Right renal cortex interstitium (tissue), 3 donors: ENCODE data around the gene PRKCA. TPM values are rescaled to one million over a fixed set of nuclear protein-coding genes. Genes with fewer than 3 reads are reported as not detected.
"Not testable (repeated sequence)": the region's sequence is repeated elsewhere in the genome, so short reads cannot be mapped to it uniquely, and the experiment has no call there.

Source experiments
- DNase-seq, 3 donors: peaks; one replicate each; pipeline ENCODE4 v3.0.0-alpha.2; 2013; ENCODE audit warnings: low read depth in 3 of 3, low spot score in 2 of 3
- polyA plus RNA-seq, 3 donors: library from polyadenylated mRNA; unstranded; fragments of 120-200 nt; gene quantifications; one replicate each; pipeline ENCODE4 v1.2.1, GENCODE V29; 2013; ENCODE audit not compliant: insufficient read length in 3 of 3

Gene PRKCA
- 10 to 100 TPM; 22.8 to 24.1 (median 23.8) TPM for polyA plus RNA-seq

DNA sequence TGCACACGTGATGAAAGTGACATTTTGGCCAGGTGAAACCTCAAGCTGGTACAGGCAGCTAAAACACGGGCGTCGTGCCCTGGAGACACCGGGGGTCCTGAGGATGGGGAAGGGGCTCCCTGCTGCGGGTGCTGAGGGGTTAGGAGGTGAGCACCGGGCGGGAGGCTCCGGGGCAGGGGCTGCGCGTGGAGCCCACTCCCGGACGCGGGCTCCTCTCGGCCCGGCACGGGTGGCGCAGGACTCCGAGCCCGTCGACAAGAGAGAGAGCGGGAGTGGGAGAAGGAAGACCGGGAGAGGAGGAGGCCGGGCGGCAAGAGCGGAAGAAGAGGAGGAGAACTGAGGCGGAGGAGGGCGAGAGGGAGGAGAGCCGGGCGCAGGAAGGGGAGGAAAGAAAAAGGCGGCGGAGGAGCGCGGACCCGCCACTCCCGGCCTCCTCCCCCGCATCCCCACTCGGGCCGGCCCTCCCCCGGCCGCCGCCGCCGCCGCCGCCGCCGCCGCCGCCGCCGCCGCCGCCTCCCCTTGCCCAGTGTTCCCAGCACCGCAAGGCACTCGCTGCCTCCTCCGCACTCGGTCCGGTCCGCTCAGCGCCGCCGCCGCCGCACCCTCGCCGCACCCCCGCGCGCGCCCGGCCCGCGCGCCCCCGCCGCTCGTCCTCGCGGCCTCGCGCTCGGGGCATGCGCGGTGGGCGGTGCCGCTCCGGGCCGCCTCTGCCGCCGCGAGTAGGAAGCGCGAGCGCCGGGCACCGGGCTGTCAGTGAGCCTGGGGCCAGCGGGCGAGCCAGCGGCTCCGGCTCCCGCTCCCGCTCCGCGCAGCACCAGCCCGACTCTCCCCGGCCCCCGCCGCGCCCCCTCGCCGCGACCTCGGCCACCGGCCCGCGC is at the start of gene PRKCA:
TSS of gene PRKCA (plus strand) at position 750 of the 878 bp plus-strand sequence.
- DNase-seq: no peak

DNA sequence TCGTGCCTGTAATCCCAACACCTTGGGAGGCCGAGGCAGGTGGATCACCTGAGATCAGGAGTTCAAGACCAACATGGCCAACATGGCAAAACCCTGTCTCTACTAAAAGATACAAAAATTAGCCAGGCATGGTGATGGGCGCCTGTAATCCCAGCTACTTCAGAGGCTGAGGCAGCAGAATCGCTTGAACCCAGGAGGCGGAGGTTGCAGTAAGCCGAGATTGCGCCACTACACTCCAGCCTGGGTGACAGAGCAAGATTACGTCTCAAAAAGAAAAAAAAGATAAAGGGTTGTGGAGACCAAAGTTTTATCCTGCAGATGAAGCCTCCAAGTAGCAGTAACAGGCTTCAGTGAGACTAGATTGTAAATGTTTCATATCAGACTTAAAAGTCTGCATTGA is 49.0 kb upstream of the PRKCA start:
- DNase-seq: not testable (repeated sequence)

DNA sequence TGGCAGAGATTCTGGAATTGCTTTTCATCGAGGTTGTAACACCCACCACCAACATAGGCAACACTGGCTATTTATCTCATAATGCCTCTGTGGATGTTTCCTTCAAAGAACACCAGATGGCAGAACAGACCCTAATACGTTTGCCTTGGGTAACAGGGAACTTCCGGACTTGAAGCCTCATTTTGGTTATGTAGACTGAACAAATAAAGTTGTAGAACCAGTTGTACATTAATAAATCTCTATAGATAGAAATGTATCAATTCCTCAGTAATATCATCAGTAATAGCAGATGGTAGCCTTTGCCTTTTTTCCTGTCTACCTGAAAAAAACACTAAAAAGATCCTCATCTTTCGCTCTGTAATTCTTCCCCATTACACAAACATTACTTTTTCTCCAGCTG is 47.3 kb upstream of the PRKCA start:
- DNase-seq: peak; percentile 57 to 66 (median 57)

DNA sequence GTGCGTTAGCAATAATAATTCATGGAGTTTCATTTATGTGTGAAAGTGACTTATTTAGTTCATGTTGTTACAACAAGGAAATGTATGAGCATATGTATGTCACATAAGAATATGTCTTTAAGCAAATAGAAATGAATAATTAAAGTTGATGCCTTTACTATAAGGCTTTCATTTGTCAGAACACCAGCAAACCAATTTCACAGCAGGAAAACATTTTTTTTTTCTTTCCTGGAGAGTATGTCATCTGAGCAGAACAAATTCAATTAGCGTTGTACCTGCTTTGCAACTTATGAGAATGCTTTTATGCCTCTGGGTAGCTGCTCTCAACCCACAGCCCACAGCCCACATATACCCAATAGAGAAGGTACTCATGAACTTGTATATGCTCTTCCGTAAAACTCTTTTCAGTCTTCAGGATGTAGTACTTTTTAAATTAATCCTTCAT is 46.9 kb upstream of the PRKCA start:
- no peak for DNase-seq

DNA sequence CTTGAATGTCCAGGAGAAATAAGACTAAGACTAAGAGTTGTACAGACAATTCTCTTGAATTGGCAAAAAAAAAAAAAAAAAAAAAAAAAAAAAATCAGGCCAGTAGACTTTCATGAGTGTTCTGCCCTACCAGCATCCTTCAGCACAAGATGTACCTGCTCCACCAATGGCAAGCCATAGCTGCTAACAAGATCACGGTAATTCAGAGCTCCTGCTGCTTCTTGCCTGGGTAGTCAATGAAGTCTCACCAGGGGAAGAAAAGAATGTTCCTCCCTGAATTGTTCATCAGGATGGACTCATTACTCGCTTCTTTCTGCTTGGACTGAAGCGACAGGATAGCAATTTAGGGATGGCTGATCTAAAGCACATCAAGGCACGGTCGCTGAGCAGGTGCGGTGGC is 42.1 kb upstream of the PRKCA start:
- DNase-seq: no peak

DNA sequence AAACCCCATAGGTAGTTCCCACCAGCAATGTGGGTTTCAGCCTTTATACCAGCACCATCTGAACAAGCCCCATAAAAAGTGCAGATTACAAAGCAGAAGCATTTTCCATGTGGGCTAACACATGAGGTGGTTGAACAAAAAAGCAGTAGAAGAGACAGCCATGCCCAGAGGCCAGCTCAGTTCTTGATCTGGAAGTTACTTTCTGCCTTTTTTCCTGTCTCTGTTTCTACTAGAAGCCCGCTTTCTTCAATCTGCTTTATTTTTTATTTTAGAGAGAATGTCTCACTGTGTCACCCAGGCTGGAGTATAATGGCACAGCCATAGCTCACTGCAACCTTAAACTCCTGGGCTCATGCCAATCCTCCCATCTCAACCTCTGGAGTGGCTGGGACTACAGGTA is 41.7 kb upstream of the PRKCA start:
- no peak for DNase-seq

DNA sequence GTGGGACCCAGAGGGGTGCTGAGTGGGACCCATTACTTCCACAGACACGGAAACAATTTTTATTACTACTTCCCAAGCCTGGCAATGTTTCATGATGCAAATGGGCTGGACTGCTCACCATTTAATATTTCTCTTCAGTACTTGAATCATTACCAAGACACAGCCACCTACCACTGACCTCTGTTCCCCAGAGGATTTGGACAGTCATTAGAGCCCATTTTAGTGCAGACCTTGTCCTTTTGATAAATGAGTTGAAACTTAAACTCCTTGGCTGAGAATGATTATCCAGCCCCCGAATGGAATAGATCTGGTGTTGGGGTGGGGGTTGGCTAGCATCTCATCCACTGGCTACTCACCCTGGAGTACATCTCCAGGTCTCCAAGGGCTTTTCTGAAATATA is 39.6 kb upstream of the PRKCA start:
- no peak for DNase-seq

DNA sequence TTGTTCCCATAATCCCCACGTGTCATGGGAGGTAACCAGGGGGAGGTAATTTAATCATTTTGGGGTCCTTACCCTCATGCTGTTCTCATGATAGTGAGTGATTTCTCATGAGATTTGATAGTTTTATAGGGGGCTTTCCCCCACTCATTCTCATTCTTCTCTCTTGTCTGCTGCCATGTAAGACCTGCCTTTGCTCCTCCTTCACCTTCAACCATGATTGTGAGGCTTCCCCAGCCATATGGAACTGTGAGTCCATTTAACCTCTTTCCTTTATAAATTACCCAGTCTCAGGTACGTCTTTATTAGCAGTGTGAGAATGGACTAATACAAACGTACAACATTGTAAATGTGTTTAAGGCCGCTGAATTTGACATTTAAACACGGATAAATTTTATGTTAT is 37.7 kb upstream of the PRKCA start:
- DNase-seq: no peak

DNA sequence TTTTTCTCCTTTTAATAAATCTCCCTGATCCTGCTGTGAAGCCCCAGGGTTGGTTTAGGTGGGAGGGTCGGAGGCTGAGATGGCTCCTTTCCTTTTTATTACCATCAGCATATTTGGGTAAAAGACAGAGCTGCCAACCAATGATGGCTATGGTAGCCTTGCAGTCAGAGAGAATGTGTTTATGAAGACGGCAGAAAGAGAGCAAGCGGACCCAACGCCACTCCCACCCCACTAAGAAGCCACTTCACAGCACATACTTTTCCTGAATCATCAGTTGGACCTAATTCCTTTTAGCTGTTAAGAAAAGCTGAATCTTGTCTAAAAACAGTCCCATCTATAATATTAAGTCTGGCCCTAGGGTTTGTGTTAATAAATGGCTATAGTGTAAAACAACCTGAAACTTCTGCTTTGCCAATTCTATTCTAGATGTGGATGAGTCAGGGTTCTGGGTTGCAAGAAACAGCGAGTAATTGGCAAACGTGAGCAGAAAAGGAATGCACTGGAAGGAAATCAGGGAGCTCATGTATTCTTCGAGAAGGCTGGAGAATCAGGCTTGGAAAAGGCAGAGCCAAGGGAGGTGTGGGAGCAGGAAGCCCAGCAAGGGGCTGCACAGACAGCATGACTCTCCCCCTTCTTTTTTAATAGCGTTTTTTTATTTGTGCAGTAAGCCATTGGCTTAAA is 34.0 kb upstream of the PRKCA start:
- DNase-seq: no peak

DNA sequence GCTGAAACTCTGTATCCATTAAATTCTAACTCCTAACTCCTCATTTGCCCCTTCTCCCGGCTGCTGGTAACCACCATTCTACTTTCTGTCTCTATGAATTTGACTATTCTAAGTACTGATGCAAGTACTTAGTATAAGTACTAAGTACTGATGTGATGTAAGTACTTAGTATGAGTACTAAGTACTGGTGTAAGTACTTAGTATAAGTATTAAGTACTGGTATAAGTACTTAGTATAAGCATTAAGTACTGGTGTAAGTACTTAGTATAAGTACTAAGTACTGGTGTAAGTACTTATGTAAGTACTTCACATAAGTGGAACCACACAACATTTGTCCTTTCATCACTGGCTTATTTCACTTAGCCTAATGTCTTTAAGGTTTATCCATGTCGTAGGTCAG is 32.3 kb upstream of the PRKCA start:
- no peak for DNase-seq

DNA sequence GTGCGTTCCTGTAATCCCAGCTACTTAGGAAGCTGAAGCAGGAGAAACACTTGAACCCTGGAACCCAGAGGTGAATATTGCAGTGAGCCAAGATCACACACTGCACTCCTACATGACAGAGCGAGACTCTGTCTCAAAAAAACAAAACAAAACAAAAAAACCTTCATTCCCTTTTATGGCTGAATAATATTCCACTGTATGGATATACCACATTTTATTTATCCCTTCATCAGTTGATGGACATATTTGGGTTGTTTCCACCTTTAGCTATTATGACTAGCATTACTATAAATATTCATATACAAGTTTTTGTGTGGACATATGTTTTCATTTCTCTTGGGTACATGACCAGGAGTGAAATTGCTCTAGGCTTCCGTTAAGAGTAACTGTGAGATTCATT is 30.9 kb upstream of the PRKCA start:
- DNase-seq: no peak

DNA sequence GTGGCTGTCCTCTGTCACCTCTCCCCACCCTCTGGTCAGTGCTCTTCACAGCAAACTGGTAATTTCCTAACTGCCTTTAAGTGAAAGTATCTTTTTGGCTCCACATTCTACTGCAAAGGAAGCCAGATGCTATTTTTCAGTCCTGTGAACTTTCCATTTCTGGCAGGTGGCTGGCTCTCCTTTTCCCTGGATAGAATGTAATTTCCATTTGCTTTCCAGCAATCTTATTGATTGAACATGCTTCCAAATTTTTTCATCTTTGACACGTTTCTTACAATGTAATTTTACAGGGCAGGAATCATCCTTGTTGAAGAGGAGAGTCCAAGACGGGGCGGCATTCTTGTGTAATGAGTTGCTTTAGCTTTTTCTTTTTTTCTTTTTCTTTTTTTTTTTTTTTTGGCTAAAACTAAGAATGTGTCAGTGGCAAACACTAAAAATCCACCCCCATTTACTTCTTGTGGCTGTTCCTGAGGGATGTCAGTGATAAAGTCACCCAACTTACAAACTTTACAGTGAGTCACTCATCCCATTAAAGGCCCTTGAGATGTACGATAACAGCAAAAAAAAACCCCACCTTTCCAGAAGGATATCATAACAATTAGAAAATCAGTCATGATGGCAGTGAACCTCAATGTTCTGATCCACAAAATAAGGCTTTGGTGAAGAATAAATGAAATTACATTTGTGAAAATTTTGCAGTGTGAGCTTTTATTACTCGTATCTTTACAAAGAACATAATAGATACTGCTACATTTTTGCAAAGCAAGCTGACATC is 29.4 kb upstream of the PRKCA start:
- DNase-seq: no peak

DNA sequence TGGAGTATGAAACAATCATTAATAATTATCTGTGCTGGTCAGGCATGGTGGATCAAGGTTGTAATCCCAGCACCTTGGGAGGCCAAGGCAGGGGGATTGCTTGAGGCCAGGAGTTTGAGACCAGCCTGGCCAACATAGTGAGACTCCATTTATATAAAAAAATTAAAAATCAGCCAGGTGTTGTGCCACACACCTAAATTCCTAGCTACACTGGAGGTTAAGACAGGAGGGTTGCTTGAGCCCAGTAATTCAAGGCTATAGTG is 28.9 kb upstream of the PRKCA start:
- DNase-seq: no peak

DNA sequence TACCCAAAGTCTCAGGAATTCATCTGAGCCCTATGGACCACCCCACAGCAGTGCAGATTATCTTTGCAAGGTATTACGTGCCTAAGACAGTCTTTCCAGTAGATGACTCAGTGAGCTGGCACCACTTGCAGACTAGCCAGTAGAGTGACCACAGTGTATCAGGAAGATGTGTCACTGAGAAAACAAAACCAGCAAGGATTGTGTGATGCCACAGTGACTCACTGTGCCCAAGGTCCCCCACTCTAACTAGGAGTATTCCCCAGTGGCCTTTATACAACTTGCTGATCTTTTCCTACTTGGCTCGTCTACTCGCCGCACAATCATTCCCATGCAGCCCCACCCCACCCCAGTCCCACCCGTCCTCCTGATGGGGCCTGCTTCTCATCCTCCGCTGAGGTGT is 26.8 kb upstream of the PRKCA start:
- no peak for DNase-seq

DNA sequence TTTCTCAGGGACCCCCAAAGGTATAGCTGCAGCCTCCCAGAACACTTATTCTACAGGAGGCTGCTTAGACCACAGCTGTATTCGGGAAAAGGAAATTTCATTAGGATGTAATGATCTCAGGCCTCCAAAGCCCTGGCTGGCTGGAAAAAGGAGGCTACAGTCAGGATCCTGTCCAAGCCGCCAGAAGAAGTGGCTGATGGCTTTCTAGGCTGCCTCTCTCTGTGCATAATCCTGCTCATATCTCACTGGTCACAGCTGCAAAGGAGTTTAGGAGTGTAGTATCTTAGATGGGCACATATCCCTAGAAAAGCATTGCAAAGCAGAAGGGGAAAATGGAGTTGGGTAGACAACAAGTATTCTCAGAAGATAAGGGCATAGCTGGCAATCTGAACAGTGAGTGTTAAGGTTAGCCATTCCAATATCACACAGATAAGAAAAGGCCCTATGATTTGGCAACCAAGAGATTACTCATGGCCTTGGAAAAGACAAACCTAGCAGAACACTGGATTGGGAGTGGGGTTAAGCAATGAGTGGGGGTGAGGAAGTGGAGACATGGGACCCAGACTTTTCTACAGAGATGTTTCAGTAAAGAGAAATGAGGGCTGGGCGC is 26.0 kb upstream of the PRKCA start:
- DNase-seq: no peak

DNA sequence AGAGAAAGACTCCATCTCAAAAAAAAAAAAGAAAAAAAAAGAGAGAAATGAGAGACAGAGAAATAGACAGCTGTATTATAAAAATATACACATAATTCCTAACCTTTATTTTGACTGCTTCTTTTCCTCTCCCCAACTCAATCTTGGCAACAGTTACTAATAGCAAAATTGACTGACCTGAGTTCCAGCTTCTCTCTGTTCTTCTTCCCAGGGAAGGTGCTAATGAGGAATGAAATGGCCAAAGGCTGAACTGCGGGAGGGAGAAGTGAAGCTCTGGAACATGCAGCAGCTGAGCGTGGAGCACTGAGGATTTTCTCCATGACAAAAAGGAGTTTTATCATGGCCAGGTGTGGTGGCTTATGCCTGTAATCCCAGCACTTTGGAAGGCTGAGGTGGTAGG is 25.2 kb upstream of the PRKCA start:
- DNase-seq: no peak

DNA sequence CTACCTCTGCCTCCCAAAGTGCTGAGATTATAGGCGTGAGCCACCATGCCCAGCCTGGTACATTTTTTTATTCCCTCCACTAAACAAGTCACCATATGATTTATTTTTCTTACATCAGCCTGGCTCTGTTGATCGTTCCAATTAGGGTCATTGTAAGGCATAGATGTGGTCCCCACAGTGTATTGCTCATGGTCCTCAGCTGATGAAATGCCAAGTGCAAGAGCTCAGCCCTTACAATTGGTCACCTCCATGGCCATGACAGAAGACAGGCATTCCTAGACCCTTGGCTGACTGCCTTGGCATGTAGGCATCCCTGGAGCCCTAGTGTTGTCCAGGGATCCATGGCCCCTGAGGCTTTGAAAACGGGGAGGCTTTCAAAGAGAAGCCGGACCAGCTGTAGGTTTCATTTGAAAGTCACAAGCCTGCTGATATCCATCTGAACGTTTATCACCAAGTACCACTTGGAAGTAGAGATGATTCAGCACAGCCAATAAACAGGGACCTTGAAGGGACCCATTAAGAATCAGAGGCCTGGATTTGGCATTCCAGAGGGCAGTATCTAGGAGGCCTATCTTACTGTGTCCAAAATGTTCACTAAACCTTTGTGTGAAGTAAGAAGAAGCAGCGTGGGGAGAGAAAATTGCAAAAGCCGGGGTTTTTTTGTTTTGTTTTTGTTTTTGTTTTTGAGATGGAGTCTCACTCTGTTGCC is 20.6 kb upstream of the PRKCA start:
- no peak for DNase-seq

DNA sequence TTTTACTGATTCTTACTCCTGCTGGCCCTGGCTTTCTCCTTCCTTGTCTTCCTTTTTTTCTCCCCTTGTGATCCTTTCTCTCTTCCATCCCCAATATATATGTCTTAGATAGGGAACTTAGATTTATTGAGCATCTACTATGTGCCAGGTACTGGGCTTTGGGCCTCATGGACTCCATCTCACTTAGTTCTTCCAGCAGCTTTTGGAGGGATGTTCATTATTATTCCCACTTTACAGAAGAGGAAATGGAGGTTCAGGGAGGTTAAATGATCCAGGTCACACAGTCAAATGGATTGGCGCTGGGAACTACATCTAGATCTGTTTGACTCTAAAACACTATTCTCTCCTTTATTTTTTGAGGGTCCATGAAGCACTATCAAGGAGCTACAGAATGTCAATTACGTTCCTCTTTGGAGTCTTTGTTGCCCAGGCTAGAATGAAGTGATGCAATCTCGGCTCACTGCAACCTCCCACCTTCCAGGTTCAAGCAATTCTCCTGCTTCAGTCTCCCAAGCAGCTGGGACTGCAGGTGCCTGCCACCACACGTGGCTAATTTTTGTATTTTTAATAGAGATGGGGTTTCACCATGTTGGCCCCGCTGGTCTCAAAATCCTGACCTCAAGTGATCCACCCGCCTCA is 19.0 kb upstream of the PRKCA start:
- no peak for DNase-seq

DNA sequence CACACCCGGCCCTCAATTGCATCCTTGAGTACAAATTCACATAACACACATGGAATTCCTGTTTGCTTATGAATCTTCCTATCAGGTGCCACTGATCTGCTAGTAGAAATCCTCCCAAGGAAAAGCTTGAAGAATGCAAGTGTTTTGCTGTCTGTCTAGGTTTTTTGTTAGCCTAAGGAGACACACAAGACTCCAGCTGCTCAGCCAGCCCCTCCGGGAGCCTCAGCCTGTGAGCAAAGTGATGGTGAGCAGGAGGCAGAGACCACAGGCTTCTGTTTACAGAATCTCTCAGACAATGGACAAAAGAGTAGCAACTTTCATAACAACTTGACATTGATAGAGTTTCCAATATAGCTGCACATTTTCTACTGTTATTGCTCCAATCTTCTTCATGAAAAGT is 18.4 kb upstream of the PRKCA start:
- no peak for DNase-seq

DNA sequence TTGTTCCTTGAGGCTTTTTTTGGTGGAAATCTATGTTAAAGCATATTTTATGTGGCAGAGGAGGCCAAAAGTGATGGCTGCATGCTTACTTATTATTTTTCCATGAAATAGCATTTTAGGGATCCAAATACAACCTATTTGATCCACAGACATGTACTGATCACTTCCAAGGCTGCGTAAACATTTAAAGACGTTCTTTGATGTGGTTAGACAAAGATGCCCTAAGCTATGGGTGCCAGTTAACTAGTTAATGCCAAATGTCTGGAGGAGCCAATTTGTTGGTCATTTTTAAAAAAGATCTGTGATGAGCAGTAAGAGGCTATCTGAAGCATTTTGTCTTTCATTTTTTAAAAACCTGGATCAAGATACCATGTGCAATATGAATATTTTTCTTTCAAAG is 17.3 kb upstream of the PRKCA start:
- DNase-seq: no peak
